ENCODE data around the gene PFKL.

- TF ChIP-seq, protein P1, sequence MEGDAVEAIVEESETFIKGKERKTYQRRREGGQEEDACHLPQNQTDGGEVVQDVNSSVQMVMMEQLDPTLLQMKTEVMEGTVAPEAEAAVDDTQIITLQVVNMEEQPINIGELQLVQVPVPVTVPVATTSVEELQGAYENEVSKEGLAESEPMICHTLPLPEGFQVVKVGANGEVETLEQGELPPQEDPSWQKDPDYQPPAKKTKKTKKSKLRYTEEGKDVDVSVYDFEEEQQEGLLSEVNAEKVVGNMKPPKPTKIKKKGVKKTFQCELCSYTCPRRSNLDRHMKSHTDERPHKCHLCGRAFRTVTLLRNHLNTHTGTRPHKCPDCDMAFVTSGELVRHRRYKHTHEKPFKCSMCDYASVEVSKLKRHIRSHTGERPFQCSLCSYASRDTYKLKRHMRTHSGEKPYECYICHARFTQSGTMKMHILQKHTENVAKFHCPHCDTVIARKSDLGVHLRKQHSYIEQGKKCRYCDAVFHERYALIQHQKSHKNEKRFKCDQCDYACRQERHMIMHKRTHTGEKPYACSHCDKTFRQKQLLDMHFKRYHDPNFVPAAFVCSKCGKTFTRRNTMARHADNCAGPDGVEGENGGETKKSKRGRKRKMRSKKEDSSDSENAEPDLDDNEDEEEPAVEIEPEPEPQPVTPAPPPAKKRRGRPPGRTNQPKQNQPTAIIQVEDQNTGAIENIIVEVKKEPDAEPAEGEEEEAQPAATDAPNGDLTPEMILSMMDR (IDR thresholded peaks at IDR 0.05; ENCODE audit: low read depth, low read length), result no peak
- no peak for TF ChIP-seq MYC (IDR thresholded peaks at IDR 0.05; ENCODE audit: low read depth, low read length)
- TF ChIP-seq POLR2A (IDR thresholded peaks at IDR 0.05; ENCODE audit: extremely low read depth, insufficient read length), result no peak
Observed at GRCh38 chr21:44298301-44298700, 1.6 kb upstream of the PFKL start.

Data from NB4 (cell line).